H9 (cell line): ENCODE data around the gene TRIM10. TPM values are rescaled to one million over a fixed set of nuclear protein-coding genes. Genes with fewer than 3 reads are reported as not detected.
"Not testable (repeated sequence)": the region's sequence is repeated elsewhere in the genome, so short reads cannot be mapped to it uniquely, and the experiment has no call there.

Experiments used
- DNase-seq: peaks from one replicate; pipeline ENCODE4 v3.0.0-alpha.2; 2017
- H2AFZ ChIP-seq: one replicate; pipeline ENCODE4 v1.6.1; 2013; ENCODE audit warnings: mild to moderate bottlenecking, low read length, control low read depth, moderate library complexity
- H2AK5ac ChIP-seq: 2 replicates; pipeline ENCODE4 v1.6.1; 2013; ENCODE audit warnings: low read length, control low read depth, mixed read lengths; ENCODE audit not compliant: insufficient read length
- H2BK120ac ChIP-seq: one replicate; pipeline ENCODE4 v1.6.1; 2013; ENCODE audit warnings: low read depth, mild to moderate bottlenecking, low read length, control low read depth, inconsistent platforms; ENCODE audit not compliant: poor library complexity, severe bottlenecking
- H2BK12ac ChIP-seq: 2 replicates; pipeline ENCODE4 v1.6.1; 2013; ENCODE audit warnings: low read length, control low read depth, mixed read lengths, low read depth; ENCODE audit not compliant: insufficient read length
- H2BK15ac ChIP-seq: 2 replicates; pipeline ENCODE4 v1.6.1; 2013; ENCODE audit warnings: low read depth, low read length, control low read depth
- H2BK20ac ChIP-seq: one replicate; pipeline ENCODE4 v1.6.1; 2013; ENCODE audit warnings: low read depth, mild to moderate bottlenecking, low read length, control low read depth, inconsistent platforms; ENCODE audit not compliant: poor library complexity, severe bottlenecking
- H2BK5ac ChIP-seq: 2 replicates; pipeline ENCODE4 v1.6.1; 2013; ENCODE audit warnings: low read length, control low read depth, mixed read lengths; ENCODE audit not compliant: insufficient read length
- H3K14ac ChIP-seq: 2 replicates; pipeline ENCODE4 v1.6.1; 2013; ENCODE audit warnings: low read length, control low read depth; ENCODE audit not compliant: insufficient read depth
- H3K18ac ChIP-seq: 2 replicates; pipeline ENCODE4 v1.6.1; 2013; ENCODE audit warnings: low read depth, mild to moderate bottlenecking, mixed read lengths, low read length, control low read depth; ENCODE audit not compliant: insufficient read length
- H3K23ac ChIP-seq: 2 replicates; pipeline ENCODE4 v1.6.1; 2013; ENCODE audit warnings: low read length, control low read depth, mixed read lengths, low read depth; ENCODE audit not compliant: insufficient read length
- H3K23me2 ChIP-seq: 2 replicates; pipeline ENCODE4 v1.6.1; 2013; ENCODE audit warnings: low read depth, mild to moderate bottlenecking, mixed read lengths, low read length, control low read depth; ENCODE audit not compliant: insufficient read length, poor library complexity, severe bottlenecking
- H3K27ac ChIP-seq: 2 replicates; pipeline ENCODE4 v1.5.1; 2013; ENCODE audit warnings: low read length, control low read depth, mixed read lengths, low read depth; ENCODE audit not compliant: insufficient read length
- H3K27me3 ChIP-seq: 2 replicates; pipeline ENCODE4 v1.6.1; 2013; ENCODE audit warnings: low read length, control low read depth, inconsistent platforms; ENCODE audit not compliant: insufficient read depth
- H3K4ac ChIP-seq: 2 replicates; pipeline ENCODE4 v1.6.1; 2013; ENCODE audit warnings: low read depth, mild to moderate bottlenecking, control low read depth, inconsistent platforms, low read length, moderate library complexity
- H3K4me1 ChIP-seq: 2 replicates; pipeline ENCODE4 v1.6.1; 2013; ENCODE audit warnings: low read length, control low read depth, inconsistent platforms; ENCODE audit not compliant: insufficient read depth
- H3K4me2 ChIP-seq: 2 replicates; pipeline ENCODE4 v1.6.1; 2013; ENCODE audit warnings: low read length, control low read depth, mixed read lengths; ENCODE audit not compliant: insufficient read length, insufficient read depth
- H3K56ac ChIP-seq: 2 replicates; pipeline ENCODE4 v1.6.1; 2013; ENCODE audit warnings: low read depth, mild to moderate bottlenecking, mixed read lengths, low read length, control low read depth; ENCODE audit not compliant: insufficient read length
- H3K79me1 ChIP-seq: 2 replicates; pipeline ENCODE4 v1.6.1; 2013; ENCODE audit warnings: low read depth, mild to moderate bottlenecking, moderate library complexity, low read length, control low read depth, inconsistent platforms; ENCODE audit not compliant: insufficient read depth, poor library complexity, severe bottlenecking
- H3K79me2 ChIP-seq: 2 replicates; pipeline ENCODE4 v1.6.1; 2013; ENCODE audit warnings: low read length, control low read depth, inconsistent platforms; ENCODE audit not compliant: insufficient read depth
- H3K9ac ChIP-seq: 2 replicates; pipeline ENCODE4 v1.6.1; 2013; ENCODE audit warnings: low read length, control low read depth, mixed read lengths; ENCODE audit not compliant: insufficient read length; ENCODE audit errors: extremely low read depth
- H3K9me3 ChIP-seq: one replicate; pipeline ENCODE4 v1.6.1; 2013; ENCODE audit warnings: low read depth, low read length, inconsistent platforms; ENCODE audit not compliant: control insufficient read depth
- H3T11ph ChIP-seq: one replicate; pipeline ENCODE4 v1.6.1; 2013; ENCODE audit warnings: mild to moderate bottlenecking, low read length, control low read depth, inconsistent platforms
- H4K20me1 ChIP-seq: one replicate; pipeline ENCODE4 v1.6.1; 2013; ENCODE audit not compliant: control insufficient read depth, insufficient read length, insufficient read depth
- H4K5ac ChIP-seq: 2 replicates; pipeline ENCODE4 v1.6.1; 2013; ENCODE audit warnings: low read depth, mild to moderate bottlenecking, mixed read lengths, low read length, control low read depth; ENCODE audit not compliant: insufficient read length
- H4K8ac ChIP-seq: replicated peaks from 2 replicates; pipeline ENCODE4 v1.6.1; 2013; ENCODE audit warnings: low read length, control low read depth, mixed read lengths, low read depth; ENCODE audit not compliant: insufficient read length
- H4K91ac ChIP-seq: 2 replicates; pipeline ENCODE4 v1.6.1; 2013; ENCODE audit warnings: low read depth, mild to moderate bottlenecking, moderate library complexity, mixed read lengths, low read length, control low read depth; ENCODE audit not compliant: insufficient read length
- H3K27ac Mint-ChIP-seq, 3 experiments: 2 replicates in 2 of 3; 3 replicates in 1 of 3; pipeline ENCODE4 v1.8.0; 2020 to 2021; ENCODE audit warnings: mixed read lengths in 3 of 3, mild to moderate bottlenecking in 1 of 3, moderate library complexity in 1 of 3
- H3K27me3 Mint-ChIP-seq: 2 replicates; pipeline ENCODE4 v1.8.0; 2021; ENCODE audit warnings: low read depth, mild to moderate bottlenecking, moderate library complexity, mixed read lengths
- H3K36me3 Mint-ChIP-seq, 3 experiments: 2 replicates in 2 of 3; 3 replicates in 1 of 3; pipeline ENCODE4 v1.8.0; 2020 to 2021; ENCODE audit warnings: low read depth in 3 of 3, mixed read lengths in 3 of 3; ENCODE audit not compliant: insufficient read depth in 1 of 3
- H3K4me1 Mint-ChIP-seq, 2 experiments: 2 replicates each; pipeline ENCODE4 v1.8.0; 2020; ENCODE audit warnings: mixed read lengths in 2 of 2
- H3K4me3 Mint-ChIP-seq, 2 experiments: 2 replicates in 1 of 2; 3 replicates in 1 of 2; pipeline ENCODE4 v1.8.0; 2020 to 2021; ENCODE audit warnings: mild to moderate bottlenecking in 2 of 2, mixed read lengths in 2 of 2, moderate library complexity in 1 of 2
- H3K9me3 Mint-ChIP-seq, 2 experiments: 2 replicates in 1 of 2; 3 replicates in 1 of 2; pipeline ENCODE4 v1.8.0; 2020; ENCODE audit warnings: mild to moderate bottlenecking in 2 of 2, mixed read lengths in 2 of 2, moderate library complexity in 1 of 2
- WGBS: extraction: QIAGEN DNeasy Blood & Tissue Kit; methylation state at CpG from one replicate; pipeline ENCODE4 v1.1.7; 2013; ENCODE audit warnings: missing lambda C conversion rate, low lambda C conversion rate, mixed read lengths; ENCODE audit not compliant: insufficient read length; ENCODE audit errors: extremely low coverage; 5-methylcytosine and 5-hydroxymethylcytosine counted together
- total RNA-seq: library from RNA; stranded (reverse); gene quantifications from 2 replicates; pipeline ENCODE4 v1.2.1, GENCODE V29; 2021
- TF ChIP-seq, protein P1 (sequence below): fragments of 200-600 bp; sonication (generic); conservative IDR thresholded peaks from 3 replicates; pipeline ENCODE4 v1.8.0; 2021; ENCODE audit warnings: antibody characterized with exemption, mild to moderate bottlenecking

TRIM10 gene
- total RNA-seq, 1 experiment from 2014 or later: 0.07 TPM

DNA sequence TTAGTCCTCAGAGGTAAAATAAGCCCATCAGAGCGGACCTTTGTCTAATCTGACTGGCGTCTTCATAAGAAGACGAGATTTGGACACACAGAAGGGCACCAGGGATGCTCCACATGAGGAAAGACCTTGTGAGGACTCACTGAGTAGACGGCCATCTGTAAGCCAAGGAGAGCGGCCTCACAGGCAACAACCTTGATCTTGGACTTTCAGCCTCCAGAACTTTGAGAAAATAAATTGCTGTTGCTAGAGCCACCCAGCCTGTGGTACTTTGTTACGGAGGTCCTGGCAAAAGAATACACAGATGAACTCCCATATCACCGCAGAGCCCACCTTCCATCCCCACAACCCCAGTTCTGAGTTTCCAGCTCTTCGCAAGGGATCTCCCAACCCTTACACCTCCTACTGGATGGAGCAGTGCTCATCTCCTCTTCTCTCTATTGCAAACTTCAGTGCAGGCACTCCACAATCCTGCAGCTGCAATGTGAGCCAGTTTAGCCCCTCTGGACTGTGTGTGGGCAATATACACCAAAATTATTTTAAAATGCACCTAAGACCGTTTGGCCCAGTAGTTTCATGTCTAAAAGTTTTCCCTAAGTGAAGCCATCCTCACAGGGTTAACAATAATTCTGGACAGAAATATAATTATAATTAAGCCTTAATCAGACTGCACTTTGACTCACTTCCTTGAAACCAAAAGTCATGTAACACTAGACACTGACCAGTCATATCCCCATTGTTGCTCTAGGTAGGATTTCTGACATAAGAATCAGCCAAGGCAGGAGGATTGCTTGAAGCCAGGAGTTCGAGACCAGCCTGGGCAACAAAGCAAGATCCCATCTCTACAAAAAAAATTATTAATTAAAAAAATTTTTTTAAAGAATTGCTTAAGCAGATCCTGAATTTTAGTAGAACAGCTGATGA is 39.3 kb downstream of the TRIM10 start:
- Histone ChIP-seq H3K79me1 (no peaks in the 10 kb centered on the region), H2BK12ac (no peak overlapping the region), H3K56ac (no peak overlapping the region), H4K5ac (no peak overlapping the region), H3K4me1 (no peaks in the 10 kb centered on the region), H2BK15ac (no peak overlapping the region), H2BK20ac (no peak overlapping the region), H3K18ac (no peak overlapping the region), H3K4me2 (no peak overlapping the region), H3T11ph (no peak overlapping the region), H3K14ac (no peak overlapping the region), H4K20me1 (no peaks in the 10 kb centered on the region), H3K9ac (no peak overlapping the region), H3K4ac (no peak overlapping the region), H3K23ac (no peak overlapping the region), H2BK120ac (no peak overlapping the region), H2BK5ac (no peak overlapping the region), H3K27me3 (peaks cover 7% of the 10 kb centered on the region; the same call in 1 of the 2 replicates), H2AFZ (no peak overlapping the region), H3K9me3 (no peaks in the 10 kb centered on the region), H2AK5ac (no peak overlapping the region), H3K23me2 (no peaks in the 10 kb centered on the region), H4K91ac (no peak overlapping the region), H4K8ac (no peak overlapping the region), H3K79me2 (no peaks in the 10 kb centered on the region), H3K27ac (no peak overlapping the region)
- no peaks in the 10 kb centered on the region for H3K4me1 Mint-ChIP-seq
- WGBS: no CpG with 5 or more reads among the region's 10 CpGs
- H3K27me3 Mint-ChIP-seq: peaks cover 42% of the 10 kb centered on the region
- H3K9me3 Mint-ChIP-seq: no peaks in the 10 kb centered on the region
- no peak overlapping the region; a peak in 1 of 5 replicates for H3K4me3 Mint-ChIP-seq
- H3K36me3 Mint-ChIP-seq: no peaks in the 10 kb centered on the region
- TF ChIP-seq, protein P1, sequence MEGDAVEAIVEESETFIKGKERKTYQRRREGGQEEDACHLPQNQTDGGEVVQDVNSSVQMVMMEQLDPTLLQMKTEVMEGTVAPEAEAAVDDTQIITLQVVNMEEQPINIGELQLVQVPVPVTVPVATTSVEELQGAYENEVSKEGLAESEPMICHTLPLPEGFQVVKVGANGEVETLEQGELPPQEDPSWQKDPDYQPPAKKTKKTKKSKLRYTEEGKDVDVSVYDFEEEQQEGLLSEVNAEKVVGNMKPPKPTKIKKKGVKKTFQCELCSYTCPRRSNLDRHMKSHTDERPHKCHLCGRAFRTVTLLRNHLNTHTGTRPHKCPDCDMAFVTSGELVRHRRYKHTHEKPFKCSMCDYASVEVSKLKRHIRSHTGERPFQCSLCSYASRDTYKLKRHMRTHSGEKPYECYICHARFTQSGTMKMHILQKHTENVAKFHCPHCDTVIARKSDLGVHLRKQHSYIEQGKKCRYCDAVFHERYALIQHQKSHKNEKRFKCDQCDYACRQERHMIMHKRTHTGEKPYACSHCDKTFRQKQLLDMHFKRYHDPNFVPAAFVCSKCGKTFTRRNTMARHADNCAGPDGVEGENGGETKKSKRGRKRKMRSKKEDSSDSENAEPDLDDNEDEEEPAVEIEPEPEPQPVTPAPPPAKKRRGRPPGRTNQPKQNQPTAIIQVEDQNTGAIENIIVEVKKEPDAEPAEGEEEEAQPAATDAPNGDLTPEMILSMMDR: no peak
- DNase-seq: no peak
- no peak overlapping the region for H3K27ac Mint-ChIP-seq

GRCh38 chr6:30118691-30119090 is 42.3 kb downstream of the TRIM10 start:
- not testable (repeated sequence) for H4K5ac ChIP-seq, H3K27ac ChIP-seq, H2AK5ac ChIP-seq, H2AFZ ChIP-seq, DNase-seq, H3K4me1 ChIP-seq, H3K9me3 Mint-ChIP-seq, H3K4ac ChIP-seq, H3K36me3 Mint-ChIP-seq, H3K9me3 ChIP-seq, H3K4me1 Mint-ChIP-seq, H2BK120ac ChIP-seq, H4K20me1 ChIP-seq, H3K27me3 ChIP-seq, H3K4me2 ChIP-seq, H4K91ac ChIP-seq, H2BK5ac ChIP-seq, H3K79me2 ChIP-seq, H3K4me3 Mint-ChIP-seq, H3K27ac Mint-ChIP-seq, H2BK15ac ChIP-seq, H2BK20ac ChIP-seq, H3K18ac ChIP-seq, H3K23ac ChIP-seq, H3K56ac ChIP-seq, H3K23me2 ChIP-seq, H3K9ac ChIP-seq, H3T11ph ChIP-seq, H3K79me1 ChIP-seq, H4K8ac ChIP-seq, H2BK12ac ChIP-seq, H3K14ac ChIP-seq
- peaks cover 40% of the 10 kb centered on the region for H3K27me3 Mint-ChIP-seq
- WGBS: no CpG with 5 or more reads among the region's 5 CpGs
